ENCODE measurements around the gene ST7L.

Gene ST7L

DNA sequence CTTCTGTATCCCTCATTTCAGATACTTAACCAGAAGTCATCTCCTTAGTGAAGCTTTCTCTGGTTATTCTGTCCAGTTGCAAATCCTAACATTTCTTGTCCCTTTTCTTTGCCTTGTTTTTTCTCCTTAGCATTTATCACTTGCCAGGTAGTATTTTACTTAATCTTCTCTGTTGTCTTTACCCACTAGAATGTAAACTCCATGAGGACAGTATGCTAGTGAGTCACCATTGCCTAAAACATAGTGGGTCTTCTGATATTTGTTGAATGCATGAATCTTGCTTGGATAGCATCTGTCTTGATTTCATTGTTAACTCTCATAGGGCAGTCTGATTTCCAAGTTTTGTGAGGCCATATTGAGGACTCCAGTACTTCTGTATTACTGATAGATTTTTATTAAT lies 10.3 kb upstream of the ST7L start:
- TF ChIP-seq GLIS3 (CRISPR knock-in tag; IDR thresholded peaks at IDR 0.05) (no peak), ZNF565 (CRISPR knock-in tag; conservative IDR thresholded peaks at IDR 0.05; ENCODE audit: low read depth) (no peak), ZNF8 (CRISPR knock-in tag; IDR thresholded peaks at IDR 0.05) (no peak), RARB (CRISPR knock-in tag; IDR thresholded peaks at IDR 0.05) (no peak), ZFP30 (CRISPR knock-in tag; IDR thresholded peaks at IDR 0.05) (no peak), TOX (CRISPR knock-in tag; IDR thresholded peaks at IDR 0.05; ENCODE audit: borderline replicate concordance) (no peak), TCF4 (CRISPR knock-in tag; IDR thresholded peaks at IDR 0.05; ENCODE audit: borderline replicate concordance) (no peak), CSDC2 (CRISPR knock-in tag; IDR thresholded peaks at IDR 0.05) (no peak), SNAI2 (CRISPR knock-in tag; IDR thresholded peaks at IDR 0.05) (no peak)
- TF ChIP-seq, protein P1, sequence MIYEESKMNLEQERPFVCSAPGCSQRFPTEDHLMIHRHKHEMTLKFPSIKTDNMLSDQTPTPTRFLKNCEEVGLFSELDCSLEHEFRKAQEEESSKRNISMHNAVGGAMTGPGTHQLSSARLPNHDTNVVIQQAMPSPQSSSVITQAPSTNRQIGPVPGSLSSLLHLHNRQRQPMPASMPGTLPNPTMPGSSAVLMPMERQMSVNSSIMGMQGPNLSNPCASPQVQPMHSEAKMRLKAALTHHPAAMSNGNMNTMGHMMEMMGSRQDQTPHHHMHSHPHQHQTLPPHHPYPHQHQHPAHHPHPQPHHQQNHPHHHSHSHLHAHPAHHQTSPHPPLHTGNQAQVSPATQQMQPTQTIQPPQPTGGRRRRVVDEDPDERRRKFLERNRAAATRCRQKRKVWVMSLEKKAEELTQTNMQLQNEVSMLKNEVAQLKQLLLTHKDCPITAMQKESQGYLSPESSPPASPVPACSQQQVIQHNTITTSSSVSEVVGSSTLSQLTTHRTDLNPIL (CRISPR knock-in tag; IDR thresholded peaks at IDR 0.05; ENCODE audit: low read depth) = no peak
- TF ChIP-seq, protein P2, sequence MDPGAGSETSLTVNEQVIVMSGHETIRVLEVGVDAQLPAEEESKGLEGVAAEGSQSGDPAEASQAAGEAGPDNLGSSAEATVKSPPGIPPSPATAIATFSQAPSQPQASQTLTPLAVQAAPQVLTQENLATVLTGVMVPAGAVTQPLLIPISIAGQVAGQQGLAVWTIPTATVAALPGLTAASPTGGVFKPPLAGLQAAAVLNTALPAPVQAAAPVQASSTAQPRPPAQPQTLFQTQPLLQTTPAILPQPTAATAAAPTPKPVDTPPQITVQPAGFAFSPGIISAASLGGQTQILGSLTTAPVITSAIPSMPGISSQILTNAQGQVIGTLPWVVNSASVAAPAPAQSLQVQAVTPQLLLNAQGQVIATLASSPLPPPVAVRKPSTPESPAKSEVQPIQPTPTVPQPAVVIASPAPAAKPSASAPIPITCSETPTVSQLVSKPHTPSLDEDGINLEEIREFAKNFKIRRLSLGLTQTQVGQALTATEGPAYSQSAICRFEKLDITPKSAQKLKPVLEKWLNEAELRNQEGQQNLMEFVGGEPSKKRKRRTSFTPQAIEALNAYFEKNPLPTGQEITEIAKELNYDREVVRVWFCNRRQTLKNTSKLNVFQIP (CRISPR knock-in tag; IDR thresholded peaks at IDR 0.05; ENCODE audit: borderline replicate concordance, low read depth) = no peak
- TF ChIP-seq, protein P3, sequence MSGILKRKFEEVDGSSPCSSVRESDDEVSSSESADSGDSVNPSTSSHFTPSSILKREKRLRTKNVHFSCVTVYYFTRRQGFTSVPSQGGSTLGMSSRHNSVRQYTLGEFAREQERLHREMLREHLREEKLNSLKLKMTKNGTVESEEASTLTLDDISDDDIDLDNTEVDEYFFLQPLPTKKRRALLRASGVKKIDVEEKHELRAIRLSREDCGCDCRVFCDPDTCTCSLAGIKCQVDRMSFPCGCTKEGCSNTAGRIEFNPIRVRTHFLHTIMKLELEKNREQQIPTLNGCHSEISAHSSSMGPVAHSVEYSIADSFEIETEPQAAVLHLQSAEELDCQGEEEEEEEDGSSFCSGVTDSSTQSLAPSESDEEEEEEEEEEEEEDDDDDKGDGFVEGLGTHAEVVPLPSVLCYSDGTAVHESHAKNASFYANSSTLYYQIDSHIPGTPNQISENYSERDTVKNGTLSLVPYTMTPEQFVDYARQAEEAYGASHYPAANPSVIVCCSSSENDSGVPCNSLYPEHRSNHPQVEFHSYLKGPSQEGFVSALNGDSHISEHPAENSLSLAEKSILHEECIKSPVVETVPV (CRISPR knock-in tag; IDR thresholded peaks at IDR 0.05) = no peak
- TF ChIP-seq, protein P4, sequence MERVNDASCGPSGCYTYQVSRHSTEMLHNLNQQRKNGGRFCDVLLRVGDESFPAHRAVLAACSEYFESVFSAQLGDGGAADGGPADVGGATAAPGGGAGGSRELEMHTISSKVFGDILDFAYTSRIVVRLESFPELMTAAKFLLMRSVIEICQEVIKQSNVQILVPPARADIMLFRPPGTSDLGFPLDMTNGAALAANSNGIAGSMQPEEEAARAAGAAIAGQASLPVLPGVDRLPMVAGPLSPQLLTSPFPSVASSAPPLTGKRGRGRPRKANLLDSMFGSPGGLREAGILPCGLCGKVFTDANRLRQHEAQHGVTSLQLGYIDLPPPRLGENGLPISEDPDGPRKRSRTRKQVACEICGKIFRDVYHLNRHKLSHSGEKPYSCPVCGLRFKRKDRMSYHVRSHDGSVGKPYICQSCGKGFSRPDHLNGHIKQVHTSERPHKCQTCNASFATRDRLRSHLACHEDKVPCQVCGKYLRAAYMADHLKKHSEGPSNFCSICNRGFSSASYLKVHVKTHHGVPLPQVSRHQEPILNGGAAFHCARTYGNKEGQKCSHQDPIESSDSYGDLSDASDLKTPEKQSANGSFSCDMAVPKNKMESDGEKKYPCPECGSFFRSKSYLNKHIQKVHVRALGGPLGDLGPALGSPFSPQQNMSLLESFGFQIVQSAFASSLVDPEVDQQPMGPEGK (CRISPR knock-in tag; IDR thresholded peaks at IDR 0.05; ENCODE audit: borderline replicate concordance) = no peak
- TF ChIP-seq, protein P5, sequence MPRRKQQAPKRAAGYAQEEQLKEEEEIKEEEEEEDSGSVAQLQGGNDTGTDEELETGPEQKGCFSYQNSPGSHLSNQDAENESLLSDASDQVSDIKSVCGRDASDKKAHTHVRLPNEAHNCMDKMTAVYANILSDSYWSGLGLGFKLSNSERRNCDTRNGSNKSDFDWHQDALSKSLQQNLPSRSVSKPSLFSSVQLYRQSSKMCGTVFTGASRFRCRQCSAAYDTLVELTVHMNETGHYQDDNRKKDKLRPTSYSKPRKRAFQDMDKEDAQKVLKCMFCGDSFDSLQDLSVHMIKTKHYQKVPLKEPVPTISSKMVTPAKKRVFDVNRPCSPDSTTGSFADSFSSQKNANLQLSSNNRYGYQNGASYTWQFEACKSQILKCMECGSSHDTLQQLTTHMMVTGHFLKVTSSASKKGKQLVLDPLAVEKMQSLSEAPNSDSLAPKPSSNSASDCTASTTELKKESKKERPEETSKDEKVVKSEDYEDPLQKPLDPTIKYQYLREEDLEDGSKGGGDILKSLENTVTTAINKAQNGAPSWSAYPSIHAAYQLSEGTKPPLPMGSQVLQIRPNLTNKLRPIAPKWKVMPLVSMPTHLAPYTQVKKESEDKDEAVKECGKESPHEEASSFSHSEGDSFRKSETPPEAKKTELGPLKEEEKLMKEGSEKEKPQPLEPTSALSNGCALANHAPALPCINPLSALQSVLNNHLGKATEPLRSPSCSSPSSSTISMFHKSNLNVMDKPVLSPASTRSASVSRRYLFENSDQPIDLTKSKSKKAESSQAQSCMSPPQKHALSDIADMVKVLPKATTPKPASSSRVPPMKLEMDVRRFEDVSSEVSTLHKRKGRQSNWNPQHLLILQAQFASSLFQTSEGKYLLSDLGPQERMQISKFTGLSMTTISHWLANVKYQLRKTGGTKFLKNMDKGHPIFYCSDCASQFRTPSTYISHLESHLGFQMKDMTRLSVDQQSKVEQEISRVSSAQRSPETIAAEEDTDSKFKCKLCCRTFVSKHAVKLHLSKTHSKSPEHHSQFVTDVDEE (CRISPR knock-in tag; IDR thresholded peaks at IDR 0.05) = no peak
- no peak for ATAC-seq

DNA sequence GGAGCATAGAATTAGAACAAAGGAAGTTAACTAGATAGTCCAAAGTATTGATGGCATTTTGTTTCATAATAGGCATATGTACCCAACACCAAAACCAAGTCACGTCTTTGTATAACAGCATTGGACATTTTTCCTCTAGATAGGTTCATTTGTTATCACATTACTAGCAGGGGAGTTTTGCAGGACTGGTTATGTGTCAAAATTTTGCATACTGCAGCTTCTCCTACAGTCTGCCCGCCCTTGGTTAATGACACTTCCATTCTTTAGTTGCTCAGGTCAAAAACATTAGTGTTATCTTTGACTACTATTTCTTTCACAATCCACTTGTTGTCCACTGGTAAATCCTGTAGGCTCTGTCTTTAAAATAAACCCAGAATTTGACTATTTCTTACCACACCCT lies 9.6 kb upstream of the ST7L start:
- ATAC-seq = no peak
- TF ChIP-seq PPARA (CRISPR knock-in tag; IDR thresholded peaks at IDR 0.05; ENCODE audit: borderline replicate concordance) = no peak
- TF ChIP-seq GLIS3 (CRISPR knock-in tag; IDR thresholded peaks at IDR 0.05) = no peak
- no peak for TF ChIP-seq TCF4 (CRISPR knock-in tag; IDR thresholded peaks at IDR 0.05; ENCODE audit: borderline replicate concordance)
- no peak for TF ChIP-seq ZFP30 (CRISPR knock-in tag; IDR thresholded peaks at IDR 0.05)
- TF ChIP-seq ARNTL (CRISPR knock-in tag; IDR thresholded peaks at IDR 0.05; ENCODE audit: borderline replicate concordance, low read depth) = no peak
- TF ChIP-seq BACH2 (CRISPR knock-in tag; IDR thresholded peaks at IDR 0.05; ENCODE audit: borderline replicate concordance) = no peak
- TF ChIP-seq ZNF8 (CRISPR knock-in tag; IDR thresholded peaks at IDR 0.05) = no peak
- TF ChIP-seq, protein P3 (CRISPR knock-in tag; IDR thresholded peaks at IDR 0.05) = no peak
- no peak for TF ChIP-seq ISL1 (CRISPR knock-in tag; IDR thresholded peaks at IDR 0.05)
- no peak for TF ChIP-seq TOX (CRISPR knock-in tag; IDR thresholded peaks at IDR 0.05; ENCODE audit: borderline replicate concordance)
- TF ChIP-seq, protein P5 (CRISPR knock-in tag; IDR thresholded peaks at IDR 0.05) = no peak

Measured in SK-N-SH treated with all-trans-retinoic acid at 6 μM for 48 hours (cell line).